ENCODE results near the gene S100A4. TPM values are rescaled to one million over a fixed set of nuclear protein-coding genes. Genes with fewer than 3 reads are reported as not detected.

S100A4 gene
- total and polyA plus RNA-seq, 2 experiments from 2014 or later, result 14.2 to 36.0 TPM

DNA sequence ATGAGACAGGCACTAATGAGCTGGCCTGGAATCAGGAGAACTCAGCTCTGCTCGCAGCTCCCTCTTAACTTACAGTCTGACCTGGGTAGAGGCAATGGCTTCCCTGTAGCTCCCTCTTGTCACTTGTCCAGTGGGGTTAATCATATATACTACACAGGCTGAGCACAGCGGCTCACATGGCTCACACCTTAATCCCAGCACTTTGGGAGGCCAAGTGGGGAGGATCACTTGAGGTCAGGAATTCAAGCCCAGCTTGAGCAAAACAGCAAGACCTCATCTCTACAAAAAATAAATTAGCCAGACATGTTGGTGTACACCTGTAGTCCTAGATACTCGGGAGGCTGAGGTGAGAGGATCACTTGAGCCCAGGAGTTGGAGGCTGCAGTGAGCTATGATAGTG, 14.0 kb downstream of the S100A4 start (continued):
- TF ChIP-seq NANOG (IDR thresholded peaks at IDR 0.05; ENCODE audit: borderline replicate concordance), result no peak
- no peak for TF ChIP-seq ETS1 (IDR thresholded peaks at IDR 0.05)
- no peak for TF ChIP-seq ZNF331 (CRISPR knock-in tag; IDR thresholded peaks at IDR 0.05; ENCODE audit: low read depth)
- TF ChIP-seq ZNF114 (CRISPR knock-in tag; IDR thresholded peaks at IDR 0.05), result no peak
- no peak for TF ChIP-seq EZH2 (IDR thresholded peaks at IDR 0.05; ENCODE audit: low read depth, unreplicated experiment)
- TF ChIP-seq JUNB (IDR thresholded peaks at IDR 0.05; ENCODE audit: unreplicated experiment), result no peak
- no peak for TF ChIP-seq EZH2phosphoT487 (IDR thresholded peaks at IDR 0.05; ENCODE audit: unreplicated experiment)
- TF ChIP-seq POLR2AphosphoS5 (IDR thresholded peaks at IDR 0.05; ENCODE audit: low read depth), result no peak
- no peak for TF ChIP-seq CREB1 (CRISPR knock-in tag; IDR thresholded peaks at IDR 0.05; ENCODE audit: low read depth)
- TF ChIP-seq, protein P1, sequence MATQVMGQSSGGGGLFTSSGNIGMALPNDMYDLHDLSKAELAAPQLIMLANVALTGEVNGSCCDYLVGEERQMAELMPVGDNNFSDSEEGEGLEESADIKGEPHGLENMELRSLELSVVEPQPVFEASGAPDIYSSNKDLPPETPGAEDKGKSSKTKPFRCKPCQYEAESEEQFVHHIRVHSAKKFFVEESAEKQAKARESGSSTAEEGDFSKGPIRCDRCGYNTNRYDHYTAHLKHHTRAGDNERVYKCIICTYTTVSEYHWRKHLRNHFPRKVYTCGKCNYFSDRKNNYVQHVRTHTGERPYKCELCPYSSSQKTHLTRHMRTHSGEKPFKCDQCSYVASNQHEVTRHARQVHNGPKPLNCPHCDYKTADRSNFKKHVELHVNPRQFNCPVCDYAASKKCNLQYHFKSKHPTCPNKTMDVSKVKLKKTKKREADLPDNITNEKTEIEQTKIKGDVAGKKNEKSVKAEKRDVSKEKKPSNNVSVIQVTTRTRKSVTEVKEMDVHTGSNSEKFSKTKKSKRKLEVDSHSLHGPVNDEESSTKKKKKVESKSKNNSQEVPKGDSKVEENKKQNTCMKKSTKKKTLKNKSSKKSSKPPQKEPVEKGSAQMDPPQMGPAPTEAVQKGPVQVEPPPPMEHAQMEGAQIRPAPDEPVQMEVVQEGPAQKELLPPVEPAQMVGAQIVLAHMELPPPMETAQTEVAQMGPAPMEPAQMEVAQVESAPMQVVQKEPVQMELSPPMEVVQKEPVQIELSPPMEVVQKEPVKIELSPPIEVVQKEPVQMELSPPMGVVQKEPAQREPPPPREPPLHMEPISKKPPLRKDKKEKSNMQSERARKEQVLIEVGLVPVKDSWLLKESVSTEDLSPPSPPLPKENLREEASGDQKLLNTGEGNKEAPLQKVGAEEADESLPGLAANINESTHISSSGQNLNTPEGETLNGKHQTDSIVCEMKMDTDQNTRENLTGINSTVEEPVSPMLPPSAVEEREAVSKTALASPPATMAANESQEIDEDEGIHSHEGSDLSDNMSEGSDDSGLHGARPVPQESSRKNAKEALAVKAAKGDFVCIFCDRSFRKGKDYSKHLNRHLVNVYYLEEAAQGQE (IDR thresholded peaks at IDR 0.05; ENCODE audit: unreplicated experiment), result no peak

DNA sequence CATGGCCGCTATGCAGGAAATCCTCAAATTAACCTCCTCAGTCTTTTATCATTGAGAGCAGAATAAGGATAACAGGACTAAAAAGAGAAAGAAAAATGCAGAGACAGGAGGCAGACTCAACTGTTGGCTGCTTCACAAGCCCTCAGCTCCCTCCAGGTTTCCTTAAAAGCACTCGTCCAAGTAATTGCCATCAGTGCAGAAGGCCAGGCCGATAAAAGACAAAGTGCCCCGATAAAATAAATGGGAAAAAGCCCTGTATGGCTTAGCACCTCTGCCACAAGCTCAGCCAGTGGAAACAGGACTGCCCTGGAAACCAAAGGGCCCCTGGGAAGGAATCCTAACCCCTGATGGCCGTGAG, 17.9 kb downstream of the S100A4 start:
- H3K36me3 Mint-ChIP-seq (ENCODE audit: low read depth), result no peaks in the 10 kb centered on the region
- no peaks in the 10 kb centered on the region for H3K36me3 ChIP-seq (ENCODE audit: insufficient read depth)
- peaks cover 14% of the 10 kb centered on the region for H3K4me1 ChIP-seq (ENCODE audit: insufficient read depth)
- H3K27me3 ChIP-seq (ENCODE audit: insufficient read depth), result no peaks in the 10 kb centered on the region
- no peak overlapping the region for H3K27ac ChIP-seq (ENCODE audit: low read depth)
- H3K4me2 ChIP-seq, result no peak overlapping the region
- no peak overlapping the region for H3K4me3 ChIP-seq
- H3F3A ChIP-seq (replicated peaks; ENCODE audit: low read depth), result peaks cover 9% of the 10 kb centered on the region; the same call in 1 of the 2 replicates
- ATAC-seq (no peak), DNase-seq (ENCODE audit: low spot score) (no peak)
- peaks cover 24% of the 10 kb centered on the region for H3K4me1 Mint-ChIP-seq
- H3K27me3 Mint-ChIP-seq (ENCODE audit: insufficient read depth, low read depth, poor library complexity), result no peaks in the 10 kb centered on the region
- H3K9me3 Mint-ChIP-seq, result peaks cover 1% of the 10 kb centered on the region; the same call in 1 of the 3 replicates
- H2AFZ ChIP-seq, result peak overlapping the region; percentile 95
- no peak overlapping the region for H3K27ac Mint-ChIP-seq
- no peaks in the 10 kb centered on the region for H4K20me1 ChIP-seq (replicated peaks; ENCODE audit: insufficient read depth)
- H3K4me3 Mint-ChIP-seq, result no peak overlapping the region
- H3K9me2 ChIP-seq (ENCODE audit: insufficient read depth), result no peaks in the 10 kb centered on the region
- H3K79me2 ChIP-seq (replicated peaks; ENCODE audit: insufficient read depth), result no peaks in the 10 kb centered on the region
- TF ChIP-seq ETS1 (IDR thresholded peaks at IDR 0.05), result no peak
- TF ChIP-seq, protein P1 (IDR thresholded peaks at IDR 0.05; ENCODE audit: unreplicated experiment), result no peak
- no peak for TF ChIP-seq ZNF331 (CRISPR knock-in tag; IDR thresholded peaks at IDR 0.05; ENCODE audit: low read depth)
- TF ChIP-seq STAT1 (IDR thresholded peaks at IDR 0.05; ENCODE audit: unreplicated experiment), result no peak
- no peak for TF ChIP-seq ZNF114 (CRISPR knock-in tag; IDR thresholded peaks at IDR 0.05)
- TF ChIP-seq, protein P2, sequence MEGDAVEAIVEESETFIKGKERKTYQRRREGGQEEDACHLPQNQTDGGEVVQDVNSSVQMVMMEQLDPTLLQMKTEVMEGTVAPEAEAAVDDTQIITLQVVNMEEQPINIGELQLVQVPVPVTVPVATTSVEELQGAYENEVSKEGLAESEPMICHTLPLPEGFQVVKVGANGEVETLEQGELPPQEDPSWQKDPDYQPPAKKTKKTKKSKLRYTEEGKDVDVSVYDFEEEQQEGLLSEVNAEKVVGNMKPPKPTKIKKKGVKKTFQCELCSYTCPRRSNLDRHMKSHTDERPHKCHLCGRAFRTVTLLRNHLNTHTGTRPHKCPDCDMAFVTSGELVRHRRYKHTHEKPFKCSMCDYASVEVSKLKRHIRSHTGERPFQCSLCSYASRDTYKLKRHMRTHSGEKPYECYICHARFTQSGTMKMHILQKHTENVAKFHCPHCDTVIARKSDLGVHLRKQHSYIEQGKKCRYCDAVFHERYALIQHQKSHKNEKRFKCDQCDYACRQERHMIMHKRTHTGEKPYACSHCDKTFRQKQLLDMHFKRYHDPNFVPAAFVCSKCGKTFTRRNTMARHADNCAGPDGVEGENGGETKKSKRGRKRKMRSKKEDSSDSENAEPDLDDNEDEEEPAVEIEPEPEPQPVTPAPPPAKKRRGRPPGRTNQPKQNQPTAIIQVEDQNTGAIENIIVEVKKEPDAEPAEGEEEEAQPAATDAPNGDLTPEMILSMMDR (conservative IDR thresholded peaks at IDR 0.05; ENCODE audit: low read depth in 2 of 2), result no peak
- TF ChIP-seq EZH2 (IDR thresholded peaks at IDR 0.05; ENCODE audit: low read depth, unreplicated experiment), result no peak
- no peak for TF ChIP-seq NANOG (IDR thresholded peaks at IDR 0.05; ENCODE audit: borderline replicate concordance)

Data from GM23338 (cell line).